ENCODE measurements around the gene SERPINB10.

GRCh38 chr18:63980027-63980426, 72.3 kb downstream of the SERPINB10 start:
- TF ChIP-seq HNRNPUL1 (IDR thresholded peaks at IDR 0.05; ENCODE audit: low read length) = no peak
- TF ChIP-seq, protein P1, sequence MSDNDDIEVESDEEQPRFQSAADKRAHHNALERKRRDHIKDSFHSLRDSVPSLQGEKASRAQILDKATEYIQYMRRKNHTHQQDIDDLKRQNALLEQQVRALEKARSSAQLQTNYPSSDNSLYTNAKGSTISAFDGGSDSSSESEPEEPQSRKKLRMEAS (CRISPR knock-in tag; IDR thresholded peaks at IDR 0.05) = no peak
- TF ChIP-seq MYC (IDR thresholded peaks at IDR 0.05; ENCODE audit: low read depth, low read length) = no peak
- TF ChIP-seq MYC (CRISPR knock-in tag; IDR thresholded peaks at IDR 0.05; ENCODE audit: borderline replicate concordance, low read depth) = no peak
- TF ChIP-seq, protein P2, sequence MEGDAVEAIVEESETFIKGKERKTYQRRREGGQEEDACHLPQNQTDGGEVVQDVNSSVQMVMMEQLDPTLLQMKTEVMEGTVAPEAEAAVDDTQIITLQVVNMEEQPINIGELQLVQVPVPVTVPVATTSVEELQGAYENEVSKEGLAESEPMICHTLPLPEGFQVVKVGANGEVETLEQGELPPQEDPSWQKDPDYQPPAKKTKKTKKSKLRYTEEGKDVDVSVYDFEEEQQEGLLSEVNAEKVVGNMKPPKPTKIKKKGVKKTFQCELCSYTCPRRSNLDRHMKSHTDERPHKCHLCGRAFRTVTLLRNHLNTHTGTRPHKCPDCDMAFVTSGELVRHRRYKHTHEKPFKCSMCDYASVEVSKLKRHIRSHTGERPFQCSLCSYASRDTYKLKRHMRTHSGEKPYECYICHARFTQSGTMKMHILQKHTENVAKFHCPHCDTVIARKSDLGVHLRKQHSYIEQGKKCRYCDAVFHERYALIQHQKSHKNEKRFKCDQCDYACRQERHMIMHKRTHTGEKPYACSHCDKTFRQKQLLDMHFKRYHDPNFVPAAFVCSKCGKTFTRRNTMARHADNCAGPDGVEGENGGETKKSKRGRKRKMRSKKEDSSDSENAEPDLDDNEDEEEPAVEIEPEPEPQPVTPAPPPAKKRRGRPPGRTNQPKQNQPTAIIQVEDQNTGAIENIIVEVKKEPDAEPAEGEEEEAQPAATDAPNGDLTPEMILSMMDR (IDR thresholded peaks at IDR 0.05 in 2 of 3, conservative IDR thresholded peaks at IDR 0.05 in 1 of 3; ENCODE audit: insufficient read depth in 2 of 3, low read depth in 1 of 3, low read length in 3 of 3) = no peak
